IMR-90 (cell line): ENCODE results near the gene PPP3CA. TPM values are rescaled to one million over a fixed set of nuclear protein-coding genes. Genes with fewer than 3 reads are reported as not detected.

ENCODE experiments used
- ATAC-seq: fragments of 200-7000 bp; cut with Tn5 transposase; 2 replicates; pipeline ENCODE4 v1.9.1; 2020; ENCODE audit warnings: low read depth, mild to moderate bottlenecking, moderate library complexity
- BruUV-seq: library from RNA; stranded (reverse); fragments of 400-500 nt; replicated peaks from 2 replicates; lab custom pipeline; 2021; lab: Mats Ljungman, UMichigan
- CTCF ChIA-PET: fragments of 300-600 bp; formaldehyde crosslinking; extraction: SDS; loops from one replicate; lab custom pipeline; 2021; ENCODE audit warnings: antibody characterized with exemption; lab: Yijun Ruan, JAX
- POLR2A ChIA-PET: fragments of 300-600 bp; sonication (Branson Sonifier 250); formaldehyde crosslinking; loops from one replicate; lab custom pipeline; 2022; ENCODE audit warnings: antibody characterized with exemption; ENCODE audit not compliant: unreplicated experiment; lab: Charles Lee
- DNase-seq: peaks from one replicate; pipeline ENCODE4 v3.0.0; 2013
- H2AFZ ChIP-seq: replicated peaks from 2 replicates; pipeline ENCODE3; 2013; ENCODE audit warnings: low read length, mild to moderate bottlenecking; ENCODE audit not compliant: poor library complexity
- H2AK5ac ChIP-seq: 2 replicates; pipeline ENCODE4 v1.6.1; 2013; ENCODE audit warnings: low read depth, low read length, inconsistent platforms
- H2AK9ac ChIP-seq: replicated peaks from 2 replicates; pipeline ENCODE3; 2013; ENCODE audit warnings: mild to moderate bottlenecking, low read depth, low read length, moderate library complexity; ENCODE audit not compliant: poor library complexity
- H2BK120ac ChIP-seq: 2 replicates; pipeline ENCODE4 v1.6.1; 2013; ENCODE audit warnings: low read depth, low read length, inconsistent platforms
- H2BK15ac ChIP-seq: 3 replicates; pipeline ENCODE4 v1.6.1; 2013; ENCODE audit warnings: low read depth, low read length, inconsistent platforms
- H2BK20ac ChIP-seq: 2 replicates; pipeline ENCODE4 v1.6.1; 2013; ENCODE audit warnings: low read depth, mild to moderate bottlenecking, inconsistent platforms, low read length, moderate library complexity
- H2BK5ac ChIP-seq: 2 replicates; pipeline ENCODE4 v1.6.1; 2013; ENCODE audit warnings: mild to moderate bottlenecking, low read depth, low read length, inconsistent platforms; ENCODE audit not compliant: poor library complexity, severe bottlenecking
- H3K14ac ChIP-seq: replicated peaks from 2 replicates; pipeline ENCODE4 v1.6.1; 2013; ENCODE audit warnings: low read depth, low read length, inconsistent platforms
- H3K18ac ChIP-seq: 2 replicates; pipeline ENCODE4 v1.6.1; 2013; ENCODE audit warnings: low read depth, low read length, control low read depth
- H3K23ac ChIP-seq: 2 replicates; pipeline ENCODE4 v1.6.1; 2013; ENCODE audit warnings: low read depth, low read length, inconsistent platforms
- H3K27ac ChIP-seq: 2 replicates; pipeline ENCODE4 v1.5.1; 2013; ENCODE audit warnings: mild to moderate bottlenecking, control low read depth, low read length; ENCODE audit not compliant: insufficient read depth
- H3K27me3 ChIP-seq: 2 replicates; pipeline ENCODE4 v1.6.1; 2013; ENCODE audit warnings: low read length; ENCODE audit not compliant: control insufficient read depth, insufficient read depth
- H3K36me3 ChIP-seq: 2 replicates; pipeline ENCODE4 v1.6.1; 2013; ENCODE audit warnings: low read length, mixed read lengths; ENCODE audit not compliant: control insufficient read depth, insufficient read depth
- H3K4ac ChIP-seq: 2 replicates; pipeline ENCODE4 v1.6.1; 2013; ENCODE audit warnings: low read depth, low read length, inconsistent platforms
- H3K4me1 ChIP-seq: 2 replicates; pipeline ENCODE4 v1.6.1; 2013; ENCODE audit warnings: low read length, mixed read lengths; ENCODE audit not compliant: control insufficient read depth, insufficient read depth
- H3K4me2 ChIP-seq: 2 replicates; pipeline ENCODE4 v1.6.1; 2013; ENCODE audit warnings: low read depth, mild to moderate bottlenecking, control low read depth, low read length, moderate library complexity
- H3K4me3 ChIP-seq: 2 replicates; pipeline ENCODE4 v1.5.1; 2013; ENCODE audit warnings: low read depth, mild to moderate bottlenecking, control low read depth, low read length, moderate library complexity; ENCODE audit not compliant: insufficient read depth
- H3K56ac ChIP-seq: 2 replicates; pipeline ENCODE4 v1.6.1; 2013; ENCODE audit warnings: low read length, inconsistent platforms; ENCODE audit not compliant: insufficient read depth; ENCODE audit errors: extremely low read depth
- H3K79me1 ChIP-seq, 2 experiments: 2 replicates each; pipeline ENCODE4 v1.6.1; 2013; ENCODE audit warnings: low read length in 2 of 2, inconsistent platforms in 1 of 2, low read depth in 1 of 2
- H3K9ac ChIP-seq: 2 replicates; pipeline ENCODE4 v1.6.1; 2013; ENCODE audit warnings: low read depth, low read length, control low read depth
- H3K9me1 ChIP-seq: 2 replicates; pipeline ENCODE4 v1.6.1; 2013; ENCODE audit warnings: low read length, inconsistent platforms; ENCODE audit not compliant: insufficient read depth
- H3K9me3 ChIP-seq: 2 replicates; pipeline ENCODE4 v1.6.1; 2013; ENCODE audit warnings: low read length; ENCODE audit not compliant: control insufficient read depth, insufficient read depth
- H4K20me1 ChIP-seq: 2 replicates; pipeline ENCODE4 v1.6.1; 2013; ENCODE audit warnings: low read length, inconsistent platforms; ENCODE audit not compliant: insufficient read depth
- H4K5ac ChIP-seq: 2 replicates; pipeline ENCODE4 v1.6.1; 2013; ENCODE audit warnings: mild to moderate bottlenecking, low read depth, low read length, control low read depth
- H4K8ac ChIP-seq, 2 experiments: 2 replicates each; pipeline ENCODE4 v1.6.1; 2013; ENCODE audit warnings: low read depth in 2 of 2, low read length in 2 of 2, control low read depth in 1 of 2, inconsistent platforms in 1 of 2
- H4K91ac ChIP-seq: 2 replicates; pipeline ENCODE4 v1.6.1; 2013; ENCODE audit warnings: low read depth, low read length, inconsistent platforms; ENCODE audit not compliant: insufficient read depth
- BHLHE40 ChIP-seq: fragments of 150-350 bp; IDR thresholded peaks from 2 replicates; pipeline ENCODE4 v1.6.1; 2016; ENCODE audit warnings: mild to moderate bottlenecking, low read depth, low read length
- CEBPB ChIP-seq: IDR thresholded peaks from 2 replicates; pipeline ENCODE4 v1.6.1; 2012; ENCODE audit warnings: low read depth, low read length, improper control_type of control experiment
- CHD1 ChIP-seq: IDR thresholded peaks from 2 replicates; pipeline ENCODE4 v1.6.1; 2012; ENCODE audit warnings: low read depth, low read length, improper control_type of control experiment
- CTCF ChIP-seq: conservative IDR thresholded peaks from 2 replicates; pipeline ENCODE4 v1.5.1; 2012; ENCODE audit warnings: mild to moderate bottlenecking, low read depth, low read length, improper control_type of control experiment
- ELK1 ChIP-seq: fragments of 150-350 bp; IDR thresholded peaks from 2 replicates; pipeline ENCODE4 v1.6.1; 2016; ENCODE audit warnings: low read depth, mild to moderate bottlenecking, low read length, moderate library complexity, borderline replicate concordance
- FOS ChIP-seq: fragments of 150-350 bp; IDR thresholded peaks from 2 replicates; pipeline ENCODE4 v1.6.1; 2016; ENCODE audit warnings: low read depth, low read length
- MAFK ChIP-seq: IDR thresholded peaks from 2 replicates; pipeline ENCODE4 v1.6.1; 2012; ENCODE audit warnings: low read depth, low read length, improper control_type of control experiment
- MAZ ChIP-seq: IDR thresholded peaks from 2 replicates; pipeline ENCODE4 v1.6.1; 2012; ENCODE audit warnings: low read depth, mild to moderate bottlenecking, low read length, improper control_type of control experiment, moderate library complexity, borderline replicate concordance
- MXI1 ChIP-seq: IDR thresholded peaks from 2 replicates; pipeline ENCODE4 v1.6.1; 2012; ENCODE audit warnings: low read depth, mild to moderate bottlenecking, low read length, moderate library complexity, borderline replicate concordance
- NFE2L2 ChIP-seq: fragments of 150-350 bp; IDR thresholded peaks from 2 replicates; pipeline ENCODE4 v1.6.1; 2016; ENCODE audit warnings: low read depth, mild to moderate bottlenecking, low read length
- POLR2A ChIP-seq: IDR thresholded peaks from 2 replicates; pipeline ENCODE4 v1.6.1; 2012; ENCODE audit warnings: mild to moderate bottlenecking, low read depth, low read length
- RAD21 ChIP-seq: IDR thresholded peaks from 2 replicates; pipeline ENCODE4 v1.6.1; 2012; ENCODE audit warnings: low read length, improper control_type of control experiment
- RFX5 ChIP-seq: IDR thresholded peaks from 2 replicates; pipeline ENCODE4 v1.8.0; 2012; ENCODE audit warnings: low read depth, mild to moderate bottlenecking, low read length, moderate library complexity
- SMC3 ChIP-seq: fragments of 150-350 bp; IDR thresholded peaks from 2 replicates; pipeline ENCODE4 v1.6.1; 2016; ENCODE audit warnings: low read depth, mild to moderate bottlenecking, antibody characterized with exemption, low read length, moderate library complexity
- WGBS, 2 experiments: methylation state at CpG; one replicate each; pipeline versions ENCODE4 v1.1.5 to v1.1.7; 2013; ENCODE audit warnings: missing lambda C conversion rate in 2 of 2; ENCODE audit not compliant: insufficient read length in 1 of 2; ENCODE audit errors: extremely low coverage in 2 of 2; 5-methylcytosine and 5-hydroxymethylcytosine counted together
- dilution Hi-C: fragments of 300-500 bp; cut with HindIII; formaldehyde crosslinking; loops from one replicate; pipeline ENCODE4 v1.14.3; 2018; ENCODE audit warnings: low sequenced_read_pairs; ENCODE audit not compliant: unreplicated experiment
- in situ Hi-C: fragments of 300-500 bp; cut with MboI; formaldehyde crosslinking; loops from 3 replicates; pipeline ENCODE4 v1.14.3; 2019; ENCODE audit warnings: low sequenced_read_pairs, inconsistent platforms, mixed read lengths
- intact Hi-C: fragments of 100-400 bp; cut with micrococcal nuclease; formaldehyde crosslinking; loops from 2 replicates; pipeline ENCODE4 v1.10.0; 2022
- polyA plus RNA-seq, 3 experiments: library from polyadenylated mRNA; depleted of rRNA; stranded (reverse); fragments of >200 nt; gene quantifications; 2 replicates each; pipeline ENCODE4 v1.2.3, GENCODE V29; 2012; ENCODE audit warnings: low replicate concordance in 1 of 3
- total RNA-seq: library from RNA; depleted of rRNA; stranded (reverse); fragments of >200 nt; gene quantifications from 2 replicates; pipeline ENCODE4 v1.2.3, GENCODE V29; 2012

Gene PPP3CA
- total and polyA plus RNA-seq, 2 of the 4 experiments (the other 2 are of a cell fraction): 14.5 to 48.6 TPM

- no peak overlapping the region for H3K23ac ChIP-seq
- H2AFZ ChIP-seq: no peak overlapping the region
- no peak overlapping the region for H2BK5ac ChIP-seq
- dilution Hi-C loops (no loop called here), intact Hi-C loops (loop anchor here (10.0 kb wide), 1 partner anchor 1089 kb away; no protein-coding TSS in a partner anchor), in situ Hi-C loops (no loop called here)
- no peak overlapping the region for H3K4me2 ChIP-seq
- no peak overlapping the region for H2AK5ac ChIP-seq
- DNase-seq (no peak), ATAC-seq (no peak)
- peaks cover 5% of the 10 kb centered on the region; the same call in 1 of the 2 replicates for H3K4me1 ChIP-seq
- ChIA-PET POLR2A (no interaction called here), CTCF (no interaction called here)
- WGBS, 2 experiments: 94% methylated on average over 3 of the region's 6 CpGs; no CpG with 5 or more reads in 1 of the 2 experiments
- no peak overlapping the region for H3K18ac ChIP-seq
- H3K79me1 ChIP-seq: peaks cover 13 to 31% of the 10 kb centered on the region in 2 experiments; a peak in 3 of 4 replicates
- H3K4me3 ChIP-seq: no peak overlapping the region
- H2BK15ac ChIP-seq: no peak overlapping the region
- TF ChIP-seq ELK1 (no peak), FOS (no peak), NFE2L2 (no peak), MAZ (no peak), RAD21 (no peak), SMC3 (no peak), CTCF (no peak), CEBPB (no peak), POLR2A (no peak), CHD1 (no peak), RFX5 (no peak), MXI1 (no peak), BHLHE40 (no peak), MAFK (no peak)
- H3K9me1 ChIP-seq: 0 out of 2 replicates have a peak, but pooled peaks cover 9% of the 10 kb centered on the region
- H4K5ac ChIP-seq: no peak overlapping the region
- H3K14ac ChIP-seq: no peak overlapping the region
- H4K20me1 ChIP-seq: peaks cover 4% of the 10 kb centered on the region; the same call in 1 of the 2 replicates
- H3K27me3 ChIP-seq: no peaks in the 10 kb centered on the region
- no peak overlapping the region for H2BK20ac ChIP-seq
- no peak overlapping the region for H3K4ac ChIP-seq
- no peaks in the 10 kb centered on the region for H3K9me3 ChIP-seq
- no peak overlapping the region for H3K27ac ChIP-seq
- no peak overlapping the region for H2AK9ac ChIP-seq
- no peak overlapping the region for H4K8ac ChIP-seq
- BruUV-seq: no TSS peak
- H3K56ac ChIP-seq: no peak overlapping the region
- H3K36me3 ChIP-seq: no peaks in the 10 kb centered on the region
- no peak overlapping the region for H4K91ac ChIP-seq
- H2BK120ac ChIP-seq: no peak overlapping the region
- no peak overlapping the region for H3K9ac ChIP-seq
Measured at GRCh38 chr4:101175896-101176676, 171.2 kb downstream of the PPP3CA start.
